HEK293T (cell line): ENCODE data around the gene GPR152.

Experiments
- ARNT ChIP-seq: fragments of 450-650 bp; IDR thresholded peaks from 2 replicates; pipeline ENCODE4 v1.6.1; 2017; ENCODE audit warnings: mild to moderate bottlenecking
- BHLHE40 ChIP-seq: fragments of 450-650 bp; IDR thresholded peaks from 2 replicates; pipeline ENCODE4 v1.6.1; 2016; ENCODE audit warnings: mild to moderate bottlenecking, moderate library complexity, borderline replicate concordance
- CTBP1 ChIP-seq: fragments of 450-650 bp; IDR thresholded peaks from 2 replicates; pipeline ENCODE4 v1.6.1; 2016; ENCODE audit warnings: borderline replicate concordance
- FOXA1 ChIP-seq: fragments of 450-650 bp; IDR thresholded peaks from 2 replicates; pipeline ENCODE4 v1.6.1; 2016; ENCODE audit warnings: mild to moderate bottlenecking
- FOXK2 ChIP-seq: fragments of 450-650 bp; IDR thresholded peaks from 2 replicates; pipeline ENCODE4 v1.6.1; 2016; ENCODE audit warnings: mild to moderate bottlenecking
- FOXM1 ChIP-seq: fragments of 450-650 bp; IDR thresholded peaks from 2 replicates; pipeline ENCODE4 v1.6.1; 2017; ENCODE audit warnings: mild to moderate bottlenecking, borderline replicate concordance
- HDGF ChIP-seq: fragments of 450-650 bp; IDR thresholded peaks from 2 replicates; pipeline ENCODE4 v1.6.1; 2017; ENCODE audit warnings: antibody characterized with exemption, borderline replicate concordance
- LEF1 ChIP-seq: fragments of 450-650 bp; IDR thresholded peaks from 2 replicates; pipeline ENCODE4 v1.6.1; 2017; ENCODE audit warnings: mild to moderate bottlenecking, borderline replicate concordance
- NFRKB ChIP-seq: fragments of 450-650 bp; IDR thresholded peaks from 2 replicates; pipeline ENCODE4 v1.6.1; 2016; ENCODE audit warnings: mild to moderate bottlenecking, moderate library complexity
- SP1 ChIP-seq: fragments of 450-650 bp; IDR thresholded peaks from 2 replicates; pipeline ENCODE4 v1.6.1; 2017
- SUZ12 ChIP-seq: fragments of 450-650 bp; IDR thresholded peaks from 2 replicates; pipeline ENCODE4 v1.6.1; 2016; ENCODE audit warnings: mild to moderate bottlenecking
- TARDBP ChIP-seq: fragments of 450-650 bp; IDR thresholded peaks from 2 replicates; pipeline ENCODE4 v1.6.1; 2016
- ZNF384 ChIP-seq: fragments of 450-650 bp; IDR thresholded peaks from 2 replicates; pipeline ENCODE4 v1.6.1; 2016

DNA sequence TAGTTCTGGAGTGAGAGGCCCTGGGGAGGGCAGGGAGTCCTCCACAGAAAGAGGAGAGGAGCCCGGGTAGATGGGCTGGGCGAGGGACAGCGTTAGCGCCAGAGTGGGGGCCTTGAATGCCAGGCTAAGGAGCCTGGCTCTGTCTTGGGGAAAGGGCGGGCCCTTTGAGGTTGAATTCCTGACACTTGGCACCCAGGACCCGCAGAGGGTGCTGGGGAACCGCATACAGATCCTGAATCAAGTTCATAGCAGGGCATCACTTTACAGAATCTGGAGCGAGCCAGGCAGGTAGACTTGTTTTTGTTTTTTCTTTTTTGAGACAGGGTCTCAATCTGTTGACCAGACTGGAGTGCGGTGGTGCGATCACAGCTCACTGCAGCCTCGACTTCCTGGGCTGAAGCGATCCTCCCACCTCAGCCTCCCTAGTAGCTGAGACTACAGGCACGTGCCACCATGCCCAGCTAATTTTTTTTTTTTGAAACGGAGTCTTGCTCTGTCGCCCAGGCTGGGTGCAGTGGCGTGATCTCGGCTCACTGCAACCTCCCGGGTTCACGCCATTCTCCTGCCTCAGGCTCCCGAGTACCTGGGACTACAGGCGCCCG is 31.0 kb downstream of the GPR152 start:
- TF ChIP-seq FOXA1, result no peak
- no peak for TF ChIP-seq SP1
- no peak for TF ChIP-seq FOXM1
- TF ChIP-seq FOXK2, result no peak
- TF ChIP-seq HDGF, result no peak; the same call in 1 of the 2 replicates
- TF ChIP-seq NFRKB, result no peak
- TF ChIP-seq ARNT, result no peak
- TF ChIP-seq LEF1, result no peak
- no peak for TF ChIP-seq TARDBP
- TF ChIP-seq SUZ12, result no peak
- TF ChIP-seq BHLHE40, result no peak
- no peak for TF ChIP-seq CTBP1
- TF ChIP-seq ZNF384, result no peak
